ENCODE data around the gene COG2. TPM values are rescaled to one million over a fixed set of nuclear protein-coding genes. Genes with fewer than 3 reads are reported as not detected.

COG2 gene
- total and polyA plus RNA-seq, 12 donors = 12.0 to 80.1 (median 50.6) TPM

- TF ChIP-seq POLR2A (IDR thresholded peaks at IDR 0.05) = no peak
- no peak for TF ChIP-seq CTCF (IDR thresholded peaks at IDR 0.05)
- intact Hi-C loops (cut with DNase I) = no loop called here
- H3K9me3 ChIP-seq (replicated peaks in 1 of 3) = no peaks in the 10 kb centered on the region
- H3K36me3 ChIP-seq (replicated peaks in 1 of 2) = no peaks in the 10 kb centered on the region
- H3K27me3 ChIP-seq = no peaks in the 10 kb centered on the region
- no peak for DNase-seq
- no peak overlapping the region for H3K27ac ChIP-seq
- H3K4me3 ChIP-seq = no peak overlapping the region
- WGBS, 4 donors = 90 to 91% (median 91%) methylated on average over 7 of the region's 7 CpGs
- no peaks in the 10 kb centered on the region for H3K4me1 ChIP-seq (replicated peaks in 1 of 2)
Observed at GRCh38 chr1:230704830-230705229, 62.5 kb downstream of the COG2 start.

- Histone ChIP-seq H3K4me3 (no peak overlapping the region), H3K4me1 (replicated peaks in 1 of 2) (no peaks in the 10 kb centered on the region), H3K27me3 (no peaks in the 10 kb centered on the region), H3K36me3 (replicated peaks in 1 of 2) (no peaks in the 10 kb centered on the region), H3K9me3 (replicated peaks in 1 of 3) (no peaks in the 10 kb centered on the region), H3K27ac (no peak overlapping the region)
- WGBS, 4 donors = 88 to 96% (median 93%) methylated on average over 11 to 18 of the region's 18 CpGs
- DNase-seq = no peak
- intact Hi-C loops (cut with DNase I) = no loop called here
- TF ChIP-seq CTCF (IDR thresholded peaks at IDR 0.05) (no peak), POLR2A (IDR thresholded peaks at IDR 0.05) (no peak)
Observed at GRCh38 chr1:230705289-230706019, 63.2 kb downstream of the COG2 start.

- DNase-seq = no peak
- no peaks in the 10 kb centered on the region for H3K9me3 ChIP-seq (replicated peaks in 1 of 3)
- H3K27me3 ChIP-seq = no peaks in the 10 kb centered on the region
- no peaks in the 10 kb centered on the region for H3K36me3 ChIP-seq (replicated peaks in 1 of 2)
- WGBS, 4 donors = 88 to 94% (median 91%) methylated on average over 6 to 9 of the region's 9 CpGs
- H3K4me1 ChIP-seq (replicated peaks in 1 of 2) = no peaks in the 10 kb centered on the region
- intact Hi-C loops (cut with DNase I) = no loop called here
- H3K4me3 ChIP-seq = no peak overlapping the region
- TF ChIP-seq POLR2A (IDR thresholded peaks at IDR 0.05) = no peak
- no peak for TF ChIP-seq CTCF (IDR thresholded peaks at IDR 0.05)
- no peak overlapping the region for H3K27ac ChIP-seq
Observed at GRCh38 chr1:230706020-230706699, 63.9 kb downstream of the COG2 start.

GRCh38 chr1:230706887-230707731, 64.8 kb downstream of the COG2 start:
- Histone ChIP-seq H3K4me1 (replicated peaks in 1 of 2) (no peaks in the 10 kb centered on the region), H3K27me3 (no peaks in the 10 kb centered on the region), H3K4me3 (no peak overlapping the region), H3K9me3 (replicated peaks in 1 of 3) (no peaks in the 10 kb centered on the region), H3K36me3 (replicated peaks in 1 of 2) (no peaks in the 10 kb centered on the region), H3K27ac (no peak overlapping the region)
- intact Hi-C loops (cut with DNase I) = no loop called here
- no peak for DNase-seq
- 80 to 90% (median 89%) methylated on average over 14 to 20 of the region's 20 CpGs for WGBS, 4 donors
- no peak for TF ChIP-seq CTCF (IDR thresholded peaks at IDR 0.05)
- no peak for TF ChIP-seq POLR2A (IDR thresholded peaks at IDR 0.05)
